ENCODE results near the gene NR1D1.

The NR1D1 gene

DNA sequence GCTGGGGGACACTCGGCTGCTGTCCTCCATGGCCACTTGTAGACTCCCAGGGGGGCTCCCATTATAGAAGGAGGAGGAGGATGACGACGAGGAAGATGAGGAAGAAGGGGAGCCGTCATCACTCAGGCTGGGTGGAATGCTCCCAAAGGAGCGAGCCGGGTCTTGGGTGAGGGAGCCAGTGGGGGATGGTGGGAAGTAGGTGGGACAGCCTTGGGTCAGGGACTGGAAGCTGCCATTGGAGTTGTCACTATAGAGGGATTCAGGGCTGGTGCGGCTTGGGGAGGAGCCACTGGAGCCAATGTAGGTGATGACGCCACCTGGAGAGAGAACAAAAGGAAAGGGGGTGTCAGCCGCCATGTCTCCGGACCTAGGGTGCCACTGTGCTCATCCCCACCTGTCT, 3.3 kb downstream of the NR1D1 start:
- DNase-seq = no peak

DNA sequence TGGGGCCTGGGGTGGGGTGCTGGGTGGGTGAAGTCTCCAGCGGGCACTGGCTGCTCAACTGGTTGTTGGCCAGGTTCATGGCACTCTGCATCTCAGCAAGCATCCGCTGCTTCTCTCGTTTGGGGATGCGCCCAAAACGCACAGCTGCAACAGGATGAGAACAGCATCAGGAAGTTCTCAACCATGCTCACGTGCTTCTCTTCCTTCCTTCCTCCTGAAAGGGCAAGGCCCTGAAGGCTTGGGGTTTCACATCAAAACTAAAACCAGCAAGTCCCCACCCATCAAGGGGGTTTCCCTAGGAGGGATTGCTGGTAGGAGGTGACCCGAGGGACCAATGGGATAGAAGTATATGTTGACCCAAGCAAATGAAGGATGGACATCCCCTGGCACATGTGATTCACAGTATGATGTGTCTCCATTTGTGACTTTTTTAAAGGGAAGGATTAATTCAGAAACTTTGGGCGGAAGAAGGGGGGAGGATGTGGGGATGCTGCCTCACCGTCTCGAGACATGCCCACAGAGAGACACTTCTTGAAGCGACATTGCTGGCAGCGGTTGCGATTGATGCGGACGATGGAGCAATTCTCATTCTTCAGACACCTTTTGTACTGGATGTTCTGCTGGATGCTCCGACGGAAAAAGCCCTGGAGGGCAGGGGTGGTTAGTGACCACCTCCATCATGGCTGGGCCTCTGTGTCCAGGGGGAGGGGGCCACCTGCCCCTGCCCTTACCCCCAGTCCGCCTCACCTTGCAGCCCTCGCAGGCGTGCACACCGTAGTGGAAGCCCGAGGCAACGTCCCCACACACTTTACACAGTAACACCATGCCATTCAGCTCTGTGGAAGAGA, 4.2 kb downstream of the NR1D1 start:
- DNase-seq = peak; percentile 42 to 99 (median 72)

- peak in 1 of 5 experiments; percentile 29 for DNase-seq
Observed at GRCh38 chr17:40095351-40095943, 4.9 kb downstream of the NR1D1 start.

DNA sequence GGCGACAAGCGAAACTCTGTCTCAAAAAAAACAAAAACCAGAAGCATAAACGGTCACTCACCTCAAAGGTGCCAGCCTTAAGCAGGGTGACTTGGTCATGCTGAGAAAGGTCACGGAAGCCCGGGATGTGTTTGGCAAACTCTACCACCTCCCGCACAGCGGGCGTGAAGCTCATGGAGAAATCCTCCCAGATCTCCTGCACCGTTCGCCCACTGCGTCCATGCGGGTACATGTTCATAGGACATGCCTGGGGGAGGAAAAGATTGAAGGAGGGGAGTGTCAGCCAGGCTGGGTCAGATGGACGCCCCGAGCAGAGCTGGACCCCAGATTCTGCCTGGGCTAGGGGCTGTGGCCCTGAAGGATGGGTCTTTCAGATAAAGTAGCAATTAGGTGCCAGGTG, 5.5 kb downstream of the NR1D1 start:
- no peak for DNase-seq

- DNase-seq = no peak
Observed at GRCh38 chr17:40093580-40094201, 6.7 kb downstream of the NR1D1 start.

DNA sequence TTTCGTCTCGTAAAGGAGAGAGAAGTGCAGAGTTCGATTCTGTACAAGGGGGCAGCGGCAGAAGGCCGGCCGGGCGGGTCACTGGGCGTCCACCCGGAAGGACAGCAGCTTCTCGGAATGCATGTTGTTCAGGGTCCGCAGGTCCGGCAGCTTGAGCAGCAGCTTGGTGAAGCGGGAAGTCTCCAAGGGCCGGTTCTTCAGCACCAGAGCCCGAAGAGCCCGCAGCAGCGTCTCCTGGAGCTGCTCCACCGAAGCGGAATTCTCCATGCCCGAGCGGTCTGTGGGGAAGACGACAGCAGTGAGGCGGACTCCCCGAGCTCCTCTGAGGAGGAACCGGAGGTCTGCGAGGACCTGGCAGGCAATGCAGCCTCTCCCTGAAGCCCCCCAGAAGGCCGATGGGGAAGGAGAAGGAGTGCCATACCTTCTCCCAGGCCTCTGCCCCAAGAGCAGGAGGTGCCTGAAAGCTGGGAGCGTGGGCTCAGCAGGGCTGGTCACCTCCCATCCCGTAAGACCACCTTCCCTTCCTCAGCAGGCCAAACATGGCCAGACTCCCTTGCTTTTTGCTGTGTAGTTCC, 7.3 kb downstream of the NR1D1 start:
- DNase-seq = no peak

GRCh38 chr17:40092581-40092980, 7.8 kb downstream of the NR1D1 start:
- no peak for DNase-seq

- no peak for DNase-seq
Observed at GRCh38 chr17:40091691-40092397, 8.5 kb downstream of the NR1D1 start.

DNA sequence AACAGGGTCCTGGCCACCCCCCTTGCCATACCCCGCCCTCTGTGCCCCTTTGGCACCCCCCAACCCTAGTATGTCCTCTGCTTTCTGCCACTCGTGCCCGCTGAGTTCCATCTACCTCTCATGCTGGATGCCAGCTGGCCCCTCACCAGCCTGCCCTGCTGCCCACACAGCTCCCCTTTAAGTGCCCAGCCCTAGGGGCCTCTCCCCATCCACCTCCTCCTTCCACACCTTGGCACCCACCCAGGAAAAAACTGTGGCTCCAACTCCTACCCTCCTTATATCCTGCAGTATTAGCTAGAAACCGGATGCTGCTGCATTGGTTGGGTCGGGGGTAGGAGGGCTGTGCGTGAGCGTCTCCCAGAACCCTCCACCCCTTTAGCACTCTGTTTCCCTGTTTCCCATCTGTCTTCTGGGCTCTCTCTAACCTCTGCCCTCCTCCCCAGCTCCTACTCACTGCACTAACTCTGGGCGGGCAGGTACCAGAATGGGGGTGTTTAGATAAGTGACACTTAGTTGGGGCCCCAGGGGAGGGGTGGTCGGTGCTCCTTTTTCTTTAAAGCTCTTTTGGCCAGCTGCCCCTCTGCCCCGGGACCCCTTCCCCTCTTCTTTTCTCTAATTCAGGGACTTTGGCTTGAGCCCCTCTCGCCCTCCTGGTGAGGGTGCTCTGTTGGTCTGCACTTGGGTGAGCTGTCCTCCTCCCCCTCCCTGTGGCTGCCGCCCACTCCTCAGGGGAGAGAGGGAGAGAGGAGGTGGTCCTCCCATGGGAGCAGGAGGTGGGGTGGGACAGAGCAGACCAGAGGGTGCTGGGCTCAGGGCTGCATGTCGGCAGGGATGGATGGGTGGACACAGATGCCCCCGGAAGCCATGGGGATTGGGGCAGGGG, 9.9 kb downstream of the NR1D1 start:
- DNase-seq = no peak

DNA sequence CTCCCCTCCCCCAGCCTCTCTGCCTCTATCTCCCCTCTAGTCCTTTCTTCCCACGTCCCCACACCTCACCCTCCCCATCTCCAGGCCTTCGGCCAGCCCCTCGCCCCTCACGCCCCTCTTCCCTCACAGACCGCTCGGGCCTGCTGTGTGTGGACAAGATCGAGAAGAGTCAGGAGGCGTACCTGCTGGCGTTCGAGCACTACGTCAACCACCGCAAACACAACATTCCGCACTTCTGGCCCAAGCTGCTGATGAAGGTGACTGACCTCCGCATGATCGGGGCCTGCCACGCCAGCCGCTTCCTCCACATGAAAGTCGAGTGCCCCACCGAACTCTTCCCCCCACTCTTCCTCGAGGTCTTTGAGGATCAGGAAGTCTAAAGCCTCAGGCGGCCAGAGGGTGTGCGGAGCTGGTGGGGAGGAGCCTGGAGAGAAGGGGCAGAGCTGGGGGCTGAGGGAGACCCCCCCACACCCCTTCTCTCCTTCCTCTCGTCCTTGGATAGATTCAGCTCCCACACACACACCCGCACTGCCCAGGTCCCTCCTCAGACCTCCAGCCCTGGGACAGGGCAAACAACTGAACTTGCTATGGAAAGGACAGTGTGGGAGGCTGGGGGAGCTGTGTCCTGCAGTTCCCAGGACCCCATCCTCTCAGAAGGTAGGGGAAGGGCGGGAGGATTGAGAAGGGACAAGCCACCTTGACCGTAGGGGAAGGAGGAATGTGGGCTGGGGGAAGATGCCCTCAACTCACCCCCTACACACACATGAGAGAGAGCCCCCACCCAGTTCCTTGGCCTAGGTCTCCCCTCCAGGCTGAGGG, 11.1 kb downstream of the NR1D1 start:
- no peak for DNase-seq

DNA sequence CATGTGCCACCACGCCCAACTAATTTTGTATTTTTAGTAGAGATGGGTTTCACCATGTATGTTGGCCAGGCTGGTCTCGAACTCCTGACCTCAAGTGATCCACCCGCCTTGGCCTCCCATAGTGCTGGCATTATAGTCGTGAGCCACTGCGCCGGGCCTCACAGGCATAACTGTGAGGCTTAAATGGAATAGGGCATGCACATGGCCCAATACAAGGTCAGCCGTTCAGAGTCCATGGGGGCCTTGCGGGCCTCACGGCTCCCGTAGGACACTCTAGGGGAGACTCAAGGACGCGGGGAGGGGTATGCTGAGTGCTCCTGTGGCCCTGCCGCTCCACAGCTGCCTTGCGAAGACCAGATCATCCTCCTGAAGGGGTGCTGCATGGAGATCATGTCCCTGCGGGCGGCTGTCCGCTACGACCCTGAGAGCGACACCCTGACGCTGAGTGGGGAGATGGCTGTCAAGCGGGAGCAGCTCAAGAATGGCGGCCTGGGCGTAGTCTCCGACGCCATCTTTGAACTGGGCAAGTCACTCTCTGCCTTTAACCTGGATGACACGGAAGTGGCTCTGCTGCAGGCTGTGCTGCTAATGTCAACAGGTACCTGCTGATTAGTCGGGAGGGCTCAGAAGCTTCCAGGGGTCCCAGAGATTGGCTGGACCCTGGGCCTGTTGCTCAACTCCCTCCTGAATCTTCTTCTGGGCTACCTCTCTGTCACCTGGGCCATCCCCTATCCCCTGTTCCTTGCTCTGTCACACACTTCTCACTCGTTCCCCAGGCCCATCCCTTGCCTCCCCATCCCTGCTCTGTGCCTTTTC, 12.3 kb downstream of the NR1D1 start:
- DNase-seq = no peak

DNA sequence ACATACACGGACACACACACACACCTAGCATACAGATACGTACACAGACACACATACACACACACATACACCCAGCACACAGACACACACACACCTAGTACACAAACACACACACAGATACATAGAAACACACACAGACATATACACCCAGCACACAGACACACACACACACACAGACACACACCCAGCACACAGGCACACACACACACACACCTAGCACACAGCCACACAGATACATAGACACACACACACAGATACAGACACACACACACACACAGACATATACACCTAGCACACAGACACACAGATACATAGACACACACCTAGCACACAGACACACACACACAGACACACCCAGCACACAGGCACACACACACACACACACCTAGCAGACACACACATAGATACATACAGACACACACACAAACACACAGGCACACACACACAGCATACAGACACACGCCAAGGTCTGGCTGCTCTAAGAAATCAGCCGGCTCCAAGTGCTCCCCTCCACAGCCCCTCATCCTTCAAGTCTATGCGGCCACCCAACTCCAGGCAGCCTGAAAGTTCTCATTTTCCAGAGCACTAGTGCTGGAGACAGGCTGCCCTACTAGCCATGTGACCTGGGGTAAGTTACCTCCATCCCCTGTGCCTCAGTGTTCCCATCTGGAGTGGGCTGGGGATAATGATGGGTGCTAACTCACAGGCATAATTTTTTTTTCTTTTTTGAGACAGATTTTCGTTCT, 13.2 kb downstream of the NR1D1 start:
- DNase-seq = no peak

- peak in 4 of 5 experiments; percentile 24 to 51 (median 44) for DNase-seq
Observed at GRCh38 chr17:40086150-40087044, 14.0 kb downstream of the NR1D1 start.

DNA sequence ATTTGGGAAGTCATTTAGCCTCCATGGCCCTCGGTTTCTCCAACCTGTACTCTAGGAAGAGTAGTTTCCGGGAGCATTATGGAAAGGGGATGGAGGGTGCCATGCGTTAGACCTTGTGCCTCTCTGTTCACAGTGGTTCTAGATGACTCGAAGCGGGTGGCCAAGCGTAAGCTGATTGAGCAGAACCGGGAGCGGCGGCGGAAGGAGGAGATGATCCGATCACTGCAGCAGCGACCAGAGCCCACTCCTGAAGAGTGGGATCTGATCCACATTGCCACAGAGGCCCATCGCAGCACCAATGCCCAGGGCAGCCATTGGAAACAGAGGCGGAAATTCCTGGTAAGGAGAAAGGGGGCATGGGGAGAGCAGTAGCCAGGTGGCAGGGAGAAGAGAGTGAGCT, 15.9 kb downstream of the NR1D1 start:
- DNase-seq = no peak

GRCh38 chr17:40079545-40079944, 20.8 kb downstream of the NR1D1 start:
- no peak for DNase-seq

GRCh38 chr17:40076591-40076990, 23.8 kb downstream of the NR1D1 start:
- DNase-seq = no peak

DNA sequence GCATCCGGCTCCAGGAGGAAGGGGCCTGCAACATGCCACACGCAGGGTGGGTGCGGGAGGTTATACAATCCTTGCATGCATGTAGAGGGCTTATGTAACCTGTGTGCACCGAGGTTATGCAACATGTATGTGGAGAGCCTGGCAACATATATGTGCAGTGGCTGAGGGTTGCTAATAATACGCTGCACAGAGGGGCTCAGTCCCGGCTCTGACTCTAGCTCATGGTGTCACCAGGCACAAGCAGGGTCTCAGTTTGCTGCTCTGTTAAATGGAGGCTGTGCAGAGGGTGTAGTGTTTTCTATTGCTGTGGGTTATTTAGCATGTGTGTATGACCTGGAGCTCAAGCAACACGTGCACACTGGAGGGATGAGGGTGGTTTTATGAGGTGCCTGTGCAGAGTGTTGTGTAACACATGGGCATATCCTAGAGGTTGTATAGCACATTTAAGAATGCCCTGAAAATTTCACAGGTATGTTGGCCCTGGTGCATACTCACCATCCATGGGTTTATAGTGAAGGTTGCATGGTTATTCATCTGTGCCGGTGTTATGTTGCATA, 24.4 kb downstream of the NR1D1 start:
- DNase-seq = no peak
